DND-41 (cell line): ENCODE data around the gene ATAD2B.

Experiments used
- ATAC-seq: fragments of 200-7000 bp; cut with Tn5 transposase; 3 replicates; pipeline ENCODE4 v1.9.1; 2021; ENCODE audit warnings: low read depth; ENCODE audit not compliant: insufficient read depth
- DNase-seq: peaks from one replicate; pipeline ENCODE4 v3.0.0-alpha.2; 2020
- H2AFZ ChIP-seq: 2 replicates; pipeline ENCODE4 v1.6.0; 2012; ENCODE audit warnings: low read depth, low read length
- H3K27ac ChIP-seq: 2 replicates; pipeline ENCODE4 v1.5.1; 2012; ENCODE audit warnings: low read length, inconsistent platforms
- H3K27me3 ChIP-seq: fragments of 200-600 bp; sonication (generic); 2 replicates; pipeline ENCODE4 v1.6.0; 2012; ENCODE audit warnings: low read length, mild to moderate bottlenecking, inconsistent platforms; ENCODE audit not compliant: insufficient read depth, poor library complexity
- H3K36me3 ChIP-seq: 2 replicates; pipeline ENCODE4 v1.5.1; 2012; ENCODE audit warnings: low read length, inconsistent platforms; ENCODE audit not compliant: insufficient read depth
- H3K4me1 ChIP-seq: 2 replicates; pipeline ENCODE4 v1.5.1; 2012; ENCODE audit warnings: mild to moderate bottlenecking, low read length; ENCODE audit not compliant: insufficient read depth
- H3K4me2 ChIP-seq: 2 replicates; pipeline ENCODE4 v1.6.0; 2012; ENCODE audit warnings: mild to moderate bottlenecking, moderate library complexity, low read length, inconsistent platforms; ENCODE audit not compliant: insufficient read depth
- H3K4me3 ChIP-seq, 2 experiments: fragments of 200-600 bp in 1 of 2; shearing (Covaris generic) in 1 of 2; 2 replicates each; pipeline ENCODE4 v1.5.1; 2012 to 2016; ENCODE audit warnings: inconsistent platforms in 2 of 2, low read length in 2 of 2, mild to moderate bottlenecking in 2 of 2, low read depth in 1 of 2, moderate library complexity in 1 of 2
- H3K79me2 ChIP-seq: 2 replicates; pipeline ENCODE4 v1.6.0; 2012; ENCODE audit warnings: low read length, inconsistent platforms; ENCODE audit not compliant: insufficient read depth
- H3K9ac ChIP-seq: 2 replicates; pipeline ENCODE4 v1.6.0; 2012; ENCODE audit warnings: low read depth, mild to moderate bottlenecking, inconsistent platforms, low read length, moderate library complexity
- H3K9me3 ChIP-seq: 2 replicates; pipeline ENCODE4 v1.5.1; 2012; ENCODE audit warnings: low read length, moderate library complexity, mild to moderate bottlenecking, inconsistent platforms; ENCODE audit not compliant: insufficient read depth, severe bottlenecking
- H4K20me1 ChIP-seq: 2 replicates; pipeline ENCODE4 v1.6.0; 2012; ENCODE audit warnings: low read length; ENCODE audit not compliant: insufficient read depth
- CTCF ChIP-seq: IDR thresholded peaks from 2 replicates; pipeline ENCODE4 v1.5.1; 2012; ENCODE audit warnings: borderline replicate concordance, low read length, moderate library complexity, mild to moderate bottlenecking; ENCODE audit not compliant: poor library complexity, severe bottlenecking; ENCODE audit errors: extremely low read depth
- EZH2 ChIP-seq: IDR thresholded peaks from 3 replicates; pipeline ENCODE4 v1.6.1; 2012; ENCODE audit warnings: borderline replicate concordance, low read depth, mild to moderate bottlenecking, moderate library complexity, low read length, inconsistent platforms; ENCODE audit not compliant: severe bottlenecking

ATAD2B gene

GRCh38 chr2:23918837-23919489, 8.0 kb downstream of the ATAD2B start:
- peaks cover 46% of the 10 kb centered on the region for H3K4me1 ChIP-seq
- no peaks in the 10 kb centered on the region for H3K36me3 ChIP-seq
- H3K27ac ChIP-seq: no peak overlapping the region
- H3K9ac ChIP-seq: no peak overlapping the region
- H3K4me3 ChIP-seq: no peak overlapping the region
- H3K79me2 ChIP-seq: peaks cover 98% of the 10 kb centered on the region
- H3K9me3 ChIP-seq: no peaks in the 10 kb centered on the region
- no peak for DNase-seq
- H3K4me2 ChIP-seq: no peak overlapping the region
- no peaks in the 10 kb centered on the region for H3K27me3 ChIP-seq
- no peak for ATAC-seq
- H2AFZ ChIP-seq: no peak overlapping the region
- peaks cover 15% of the 10 kb centered on the region; the same call in 1 of the 2 replicates for H4K20me1 ChIP-seq
- TF ChIP-seq CTCF: no peak
- TF ChIP-seq EZH2: no peak

GRCh38 chr2:23916727-23917405, 10.1 kb downstream of the ATAD2B start:
- H3K9ac ChIP-seq: peak overlapping the region; percentile 0; the same call in 1 of the 2 replicates
- peak; percentile 63 for DNase-seq
- no peak overlapping the region for H3K4me3 ChIP-seq
- peak overlapping the region; percentile 69 for H3K27ac ChIP-seq
- H3K4me1 ChIP-seq: peaks cover 33% of the 10 kb centered on the region
- H3K79me2 ChIP-seq: peaks cover 98% of the 10 kb centered on the region
- H3K4me2 ChIP-seq: peak overlapping the region; percentile 10
- no peaks in the 10 kb centered on the region for H3K9me3 ChIP-seq
- no peak for TF ChIP-seq EZH2
- TF ChIP-seq CTCF: no peak
- peak; percentile 96 for ATAC-seq
- H4K20me1 ChIP-seq: peaks cover 12% of the 10 kb centered on the region; the same call in 1 of the 2 replicates
- no peak overlapping the region for H2AFZ ChIP-seq
- H3K27me3 ChIP-seq: no peaks in the 10 kb centered on the region
- H3K36me3 ChIP-seq: no peaks in the 10 kb centered on the region

GRCh38 chr2:23915327-23915726, 11.6 kb downstream of the ATAD2B start:
- Histone ChIP-seq H3K9ac (no peak overlapping the region), H3K27ac (no peak overlapping the region), H3K4me2 (no peak overlapping the region), H3K27me3 (no peaks in the 10 kb centered on the region), H3K36me3 (no peaks in the 10 kb centered on the region), H3K4me1 (peaks cover 33% of the 10 kb centered on the region), H2AFZ (no peak overlapping the region), H4K20me1 (peaks cover 7% of the 10 kb centered on the region; the same call in 1 of the 2 replicates), H3K9me3 (no peaks in the 10 kb centered on the region), H3K79me2 (peaks cover 95% of the 10 kb centered on the region), H3K4me3 (no peak overlapping the region)
- ATAC-seq (no peak), DNase-seq (no peak)
- TF ChIP-seq CTCF (no peak), EZH2 (no peak)
